Stimulated activated CD4-positive, alpha-beta T cell treated with anti-CD3 and anti-CD28 coated beads, Interleukin-4, amount 100 ng/mL, for 24 hours (primary cell): ENCODE results near the gene ERBB4.

Experiments
- DNase-seq: peaks from one replicate; pipeline ENCODE4 v3.0.0-alpha.2; 2020

The ERBB4 gene

GRCh38 chr2:211439011-211439410 lies 1099.6 kb downstream of the ERBB4 start:
- DNase-seq, result no peak

- no peak for DNase-seq
These were observed 1101.2 kb downstream of the ERBB4 start for GRCh38 chr2:211437396-211437795.

- no peak for DNase-seq
These were observed 1102.4 kb downstream of the ERBB4 start for GRCh38 chr2:211436182-211436581.

GRCh38 chr2:211435331-211435730 lies 1103.3 kb downstream of the ERBB4 start:
- DNase-seq, result no peak

GRCh38 chr2:211434773-211435172 lies 1103.8 kb downstream of the ERBB4 start:
- DNase-seq, result no peak

GRCh38 chr2:211429256-211429920 lies 1109.2 kb downstream of the ERBB4 start:
- DNase-seq, result no peak

GRCh38 chr2:211426240-211426639 lies 1112.4 kb downstream of the ERBB4 start:
- DNase-seq, result no peak

- DNase-seq, result no peak
These were observed 1115.6 kb downstream of the ERBB4 start for GRCh38 chr2:211423018-211423417.

GRCh38 chr2:211417544-211417943 lies 1121.1 kb downstream of the ERBB4 start:
- DNase-seq, result no peak

GRCh38 chr2:211416373-211416772 lies 1122.2 kb downstream of the ERBB4 start:
- DNase-seq, result no peak

- DNase-seq, result no peak
These were observed 1124.9 kb downstream of the ERBB4 start for GRCh38 chr2:211413746-211414145.

GRCh38 chr2:211408483-211408891 lies 1130.1 kb downstream of the ERBB4 start:
- no peak for DNase-seq

GRCh38 chr2:211407076-211407475 lies 1131.5 kb downstream of the ERBB4 start:
- DNase-seq, result no peak

GRCh38 chr2:211405036-211405435 lies 1133.6 kb downstream of the ERBB4 start:
- DNase-seq, result no peak

- no peak for DNase-seq
These were observed 1134.5 kb downstream of the ERBB4 start for GRCh38 chr2:211404098-211404497.

GRCh38 chr2:211401328-211401727 lies 1137.3 kb downstream of the ERBB4 start:
- DNase-seq, result no peak

- no peak for DNase-seq
These were observed 1140.8 kb downstream of the ERBB4 start for GRCh38 chr2:211397764-211398163.

- DNase-seq, result no peak
These were observed 1141.8 kb downstream of the ERBB4 start for GRCh38 chr2:211396815-211397214.

- no peak for DNase-seq
These were observed 1147.4 kb downstream of the ERBB4 start for GRCh38 chr2:211391189-211391567.

- DNase-seq, result no peak
These were observed 1147.9 kb downstream of the ERBB4 start for GRCh38 chr2:211390536-211391188.

GRCh38 chr2:211387734-211388133 lies 1150.9 kb downstream of the ERBB4 start:
- DNase-seq, result no peak

- no peak for DNase-seq
These were observed 1158.6 kb downstream of the ERBB4 start for GRCh38 chr2:211380041-211380440.

- no peak for DNase-seq
These were observed 1162.2 kb downstream of the ERBB4 start for GRCh38 chr2:211376410-211376809.

GRCh38 chr2:211373203-211373602 lies 1165.4 kb downstream of the ERBB4 start:
- no peak for DNase-seq

GRCh38 chr2:211371465-211371864 lies 1167.1 kb downstream of the ERBB4 start:
- DNase-seq, result no peak
